ENCODE data around the gene TUFM.
"Not testable (repeated sequence)": the region's sequence is repeated elsewhere in the genome, so short reads cannot be mapped to it uniquely, and the experiment has no call there.

The TUFM gene

DNA sequence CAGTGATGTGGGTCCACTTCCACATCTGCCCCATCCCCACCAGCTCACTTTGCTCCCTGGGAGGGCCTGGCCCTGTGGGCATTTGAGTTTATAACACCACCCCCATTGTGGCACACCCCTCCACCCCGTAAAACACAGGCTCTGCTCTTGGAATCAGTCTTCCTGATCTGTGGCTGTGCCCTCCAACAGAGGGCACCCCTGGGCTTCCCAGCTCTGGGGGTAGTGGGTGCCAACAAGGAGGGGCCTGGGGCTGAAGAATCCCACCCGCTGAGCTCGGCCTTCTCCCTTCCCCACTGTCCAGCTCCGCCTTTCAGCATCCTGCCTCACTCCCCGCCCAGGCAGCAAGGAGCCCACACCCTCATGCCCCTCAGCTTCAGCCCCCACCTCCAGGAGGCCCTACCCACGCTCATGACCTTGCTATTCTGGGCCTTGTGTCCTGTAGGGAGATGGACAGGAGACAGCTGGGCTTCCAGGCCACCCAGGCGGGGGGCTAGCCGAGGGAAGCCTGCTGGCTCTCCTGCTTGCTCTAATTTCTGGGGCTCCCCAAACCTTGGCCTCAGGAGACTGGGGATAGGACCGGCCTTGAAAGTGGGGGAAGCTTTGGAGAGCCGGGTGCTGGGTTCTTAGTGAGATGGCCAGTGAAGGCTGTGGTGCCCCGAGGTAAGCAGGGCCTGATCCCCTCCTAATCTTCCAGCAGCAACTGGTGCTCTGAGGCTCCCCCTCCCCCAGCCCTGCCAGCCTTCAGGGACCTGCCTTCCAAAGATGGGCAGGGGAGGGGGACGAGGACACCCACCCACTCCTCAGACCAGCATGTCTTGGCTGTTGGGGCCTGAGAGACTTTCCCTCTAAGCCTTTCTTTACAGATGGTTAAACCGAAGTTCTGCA is 29.2 kb upstream of the TUFM start:
- DNase-seq: no peak

GRCh38 chr16:28874406-28874805 is 28.3 kb upstream of the TUFM start:
- DNase-seq: no peak

- no peak for DNase-seq
Measured at GRCh38 chr16:28873543-28874201, 27.5 kb upstream of the TUFM start.

GRCh38 chr16:28872952-28873351 is 26.8 kb upstream of the TUFM start:
- no peak for DNase-seq

DNA sequence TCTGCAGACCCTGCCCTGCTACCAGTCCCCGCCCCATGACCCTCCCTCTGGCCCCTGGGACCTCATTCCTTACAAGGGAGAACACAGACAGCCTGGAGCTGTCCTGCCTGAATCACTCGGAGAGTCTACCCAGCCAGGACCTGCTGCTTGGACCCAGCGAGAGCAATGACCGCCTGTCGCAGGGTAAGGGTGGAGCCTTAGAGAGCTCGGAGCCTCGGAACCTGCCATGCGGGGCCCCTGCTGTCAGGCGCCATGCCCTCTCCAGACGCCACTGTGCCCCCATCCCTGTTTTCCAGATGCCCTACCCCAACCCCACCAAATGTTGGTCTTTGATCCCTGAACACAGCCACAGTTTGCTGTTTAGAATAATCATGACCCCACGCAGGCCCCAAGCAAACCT is 23.1 kb upstream of the TUFM start:
- DNase-seq: no peak

GRCh38 chr16:28867646-28868045 is 21.5 kb upstream of the TUFM start:
- not testable (repeated sequence) for DNase-seq

DNA sequence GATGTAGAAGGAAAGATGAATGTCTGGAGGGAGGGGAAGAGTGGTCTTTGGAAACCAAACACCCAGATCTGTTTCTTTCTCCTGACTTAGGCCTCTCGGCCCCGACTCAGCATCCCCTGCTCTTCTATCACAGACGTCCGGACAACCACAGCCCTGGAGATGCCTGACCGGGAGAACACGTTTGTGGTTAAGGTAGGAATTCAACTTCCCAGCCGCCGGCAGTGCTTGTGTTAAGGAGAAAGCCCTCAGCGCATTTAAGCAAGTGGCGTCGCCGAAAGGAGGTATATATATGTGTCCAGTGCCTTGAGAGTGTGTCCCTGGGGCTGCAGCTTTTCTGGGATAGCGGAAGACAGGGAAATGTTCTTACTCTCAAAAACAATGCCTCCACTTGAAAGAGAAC is 21.1 kb upstream of the TUFM start:
- DNase-seq: no peak

DNA sequence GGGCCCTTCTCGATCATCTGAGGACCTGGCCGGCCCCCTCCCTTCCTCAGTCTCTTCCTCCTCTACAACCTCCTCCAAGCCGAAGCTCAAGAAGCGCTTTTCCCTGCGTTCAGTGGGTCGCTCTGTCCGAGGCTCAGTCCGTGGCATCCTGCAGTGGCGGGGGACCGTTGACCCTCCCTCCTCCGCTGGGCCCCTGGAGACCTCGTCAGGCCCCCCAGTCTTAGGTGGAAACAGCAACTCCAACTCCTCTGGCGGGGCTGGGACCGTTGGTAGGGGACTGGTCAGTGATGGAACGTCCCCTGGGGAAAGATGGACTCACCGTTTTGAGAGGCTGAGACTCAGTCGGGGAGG is 20.3 kb upstream of the TUFM start:
- DNase-seq: no peak

- no peak for DNase-seq
Measured at GRCh38 chr16:28865722-28866453, 19.7 kb upstream of the TUFM start.

DNA sequence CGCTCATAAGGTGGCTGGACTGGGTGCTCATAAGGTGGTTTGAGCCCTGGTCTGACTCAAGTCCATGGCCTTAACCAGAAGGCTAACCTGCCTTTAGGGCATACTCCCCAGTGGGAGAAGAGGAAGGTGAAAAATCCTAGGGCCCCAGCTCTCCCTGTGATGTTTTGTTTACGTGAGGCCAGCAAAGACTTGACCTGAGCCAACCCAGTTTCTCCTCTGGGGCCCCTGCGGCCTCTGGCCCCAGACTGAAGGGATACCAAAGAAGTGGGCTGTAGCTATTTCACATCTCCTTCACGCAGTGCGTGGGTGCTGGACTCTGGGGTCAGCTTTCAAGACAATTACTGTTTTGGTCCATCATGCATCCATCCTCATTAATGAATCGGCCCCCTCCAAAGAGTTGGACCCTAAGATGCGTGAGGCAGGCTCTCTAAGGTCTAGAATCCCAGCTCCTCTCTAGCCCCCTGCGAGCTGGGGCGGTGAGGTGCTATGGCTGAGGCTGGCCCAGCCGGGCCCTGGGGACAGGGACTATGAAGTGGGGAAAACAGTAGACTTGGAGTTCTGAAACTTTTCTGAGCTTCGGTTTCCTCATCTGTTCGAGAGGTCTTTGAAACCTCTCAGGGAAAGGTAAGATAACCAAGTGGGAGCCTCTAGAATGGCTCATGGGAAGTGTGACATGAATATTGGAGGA is 19.0 kb upstream of the TUFM start:
- DNase-seq: no peak

- no peak for DNase-seq
Measured at GRCh38 chr16:28863929-28864793, 18.0 kb upstream of the TUFM start.

DNA sequence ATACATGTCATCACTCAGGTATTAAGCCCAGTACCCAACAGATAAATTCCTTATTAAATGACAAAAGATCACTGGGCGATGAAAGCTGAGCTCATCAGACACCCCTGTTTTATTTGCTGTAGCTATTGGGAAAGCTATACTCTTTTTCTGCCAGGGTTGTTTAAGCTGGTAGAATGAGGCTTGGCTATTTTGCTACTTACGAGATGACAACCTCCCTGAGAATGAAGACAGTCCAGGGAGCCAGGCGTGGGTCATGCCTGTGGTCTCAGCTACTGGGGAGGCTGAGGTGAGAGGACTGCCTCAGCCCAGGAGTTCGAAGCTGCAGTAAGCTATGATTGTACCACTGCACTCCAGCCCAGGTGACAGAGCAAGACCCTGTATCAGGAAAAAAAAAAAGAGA is 13.2 kb upstream of the TUFM start:
- no peak for DNase-seq

GRCh38 chr16:28858421-28858820 is 12.3 kb upstream of the TUFM start:
- no peak for DNase-seq

- DNase-seq: no peak
Measured at GRCh38 chr16:28846933-28847273, 755 bp upstream of the TUFM start.

DNA sequence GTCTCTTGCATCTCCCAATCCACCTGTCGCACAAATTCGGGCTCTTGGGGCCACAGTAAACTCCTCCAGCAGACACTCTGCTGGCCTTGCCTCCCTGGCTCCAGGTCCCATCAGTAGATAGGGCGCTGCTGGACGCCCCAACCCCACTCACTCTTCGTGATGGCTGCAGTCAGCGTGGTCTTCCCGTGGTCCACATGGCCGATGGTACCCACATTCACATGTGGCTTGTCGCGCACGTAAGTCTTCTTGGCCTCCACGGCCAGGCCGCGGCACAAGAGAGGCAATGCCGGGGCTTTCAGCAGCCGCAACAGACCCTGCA is 428 bp downstream of the TUFM start:
- no peak for DNase-seq

- no peak for DNase-seq
Measured at GRCh38 chr16:28845293-28845692, 855 bp downstream of the TUFM start.

- DNase-seq: no peak
Measured at GRCh38 chr16:28844226-28844885, 1.8 kb downstream of the TUFM start.

GRCh38 chr16:28843766-28844165 is 2.4 kb downstream of the TUFM start:
- DNase-seq: no peak

DNA sequence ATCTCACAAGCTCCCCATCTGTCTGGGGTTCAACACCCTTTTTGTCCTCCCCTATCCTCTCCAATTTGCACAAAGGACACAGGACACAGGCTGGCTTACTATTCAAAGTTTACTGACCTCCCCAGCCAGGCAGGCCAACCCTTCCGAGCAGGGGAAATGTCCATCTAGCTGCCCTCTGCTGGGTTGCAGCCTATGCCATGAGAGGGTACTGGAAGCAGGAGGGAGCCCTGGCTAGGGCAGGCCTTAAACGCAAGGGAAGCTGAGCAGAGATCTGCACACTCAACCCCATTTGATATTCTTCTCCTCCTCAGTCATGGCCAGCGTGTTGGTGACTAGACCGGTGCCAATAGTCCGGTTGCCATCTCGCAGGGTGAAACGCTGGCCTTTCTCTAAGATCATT is 3.5 kb downstream of the TUFM start:
- no peak for DNase-seq

DNA sequence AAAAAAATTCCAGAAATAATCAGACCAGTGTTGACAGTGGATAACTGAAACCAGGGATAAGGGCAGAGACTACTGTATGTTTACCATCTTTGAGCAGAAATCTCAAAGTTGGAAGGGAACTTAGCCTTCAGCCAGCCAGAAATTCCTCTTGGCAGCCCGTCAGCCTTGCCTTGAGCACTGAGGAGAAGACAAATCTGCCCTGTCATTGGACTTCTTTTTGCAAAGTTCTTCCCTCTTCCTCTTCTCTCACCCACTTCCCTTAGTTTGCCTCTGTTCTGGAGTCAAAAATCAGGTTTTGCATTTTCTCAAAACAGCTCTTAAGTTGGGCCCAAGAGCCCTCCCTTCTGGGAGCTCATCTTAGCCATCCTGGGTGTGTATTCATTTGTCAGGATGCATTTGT is 6.2 kb downstream of the TUFM start:
- no peak for DNase-seq

DNA sequence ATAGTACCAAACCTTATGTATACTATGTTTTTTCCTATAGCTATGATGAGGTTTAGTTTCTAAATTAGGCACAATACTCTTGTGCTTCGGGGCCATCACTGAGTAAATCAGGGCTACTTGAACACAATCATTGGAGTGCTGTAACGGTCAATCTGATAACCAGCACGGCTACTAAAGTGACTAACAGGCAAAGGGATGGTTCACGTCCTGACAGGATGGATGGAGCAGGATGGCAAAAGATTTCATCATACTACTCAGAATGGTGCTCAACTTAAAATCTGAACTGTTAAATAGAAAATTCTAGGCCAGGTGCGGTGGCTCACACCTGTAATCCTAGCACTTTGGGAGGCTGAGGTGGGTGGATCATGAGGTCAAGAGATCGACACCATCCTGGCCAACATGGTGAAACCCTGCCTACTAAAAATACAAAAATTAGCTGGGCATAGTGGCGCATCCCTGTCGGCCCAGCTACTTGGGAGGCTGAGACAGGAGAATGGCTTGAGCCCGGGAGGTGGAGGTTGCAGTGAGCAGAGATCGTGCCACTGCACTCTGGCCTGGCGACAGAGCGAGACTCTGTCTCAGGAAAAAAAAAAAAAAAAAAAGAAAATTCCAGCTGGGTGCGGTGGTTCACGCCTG is 7.0 kb downstream of the TUFM start:
- DNase-seq: no peak

DNA sequence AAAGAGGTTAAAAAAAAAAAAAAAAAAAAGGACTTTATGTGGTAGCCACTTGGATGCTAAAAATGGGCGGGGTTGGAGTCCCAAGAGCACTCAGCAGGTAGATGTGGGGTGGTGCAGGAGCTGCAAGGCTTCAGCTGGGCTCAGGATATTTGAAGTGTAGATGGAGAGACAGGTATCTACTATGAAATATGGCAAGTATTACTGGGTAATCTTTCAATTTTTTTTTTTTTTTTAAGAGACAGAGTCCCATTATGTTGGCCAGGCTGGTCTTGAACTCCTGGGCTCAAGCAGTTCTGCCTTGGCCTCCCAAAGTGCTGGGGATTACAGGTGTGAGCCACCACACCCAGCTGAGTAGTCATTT is 7.6 kb downstream of the TUFM start:
- DNase-seq: no peak
